Central memory CD8-positive, alpha-beta T cell (primary cell): ENCODE measurements around the gene TREX2.

Experiments
- ATAC-seq: fragments of 150-1000 bp; cut with Tn5 transposase; replicated peaks from 2 replicates; pipeline ENCODE4 v1.10.0; 2022; ENCODE audit warnings: mild to moderate bottlenecking, moderate FRiP score, moderate number of reproducible peaks; ENCODE audit not compliant: poor library complexity, severe bottlenecking; ENCODE audit errors: extremely low read depth
- DNase-seq, 2 donors: peaks; one replicate each; pipeline ENCODE4 v3.0.0; 2021; ENCODE audit warnings: low spot score in 2 of 2
- H3K27ac Mint-ChIP-seq: one replicate; pipeline ENCODE4 v1.8.0; 2022; ENCODE audit warnings: low read depth, mild to moderate bottlenecking, moderate library complexity, mixed read lengths
- H3K27me3 Mint-ChIP-seq: one replicate; pipeline ENCODE4 v1.8.0; 2022; ENCODE audit warnings: mixed read lengths
- H3K36me3 Mint-ChIP-seq: one replicate; pipeline ENCODE4 v1.8.0; 2022; ENCODE audit warnings: mild to moderate bottlenecking, moderate library complexity, mixed read lengths; ENCODE audit not compliant: insufficient read depth
- H3K4me1 Mint-ChIP-seq: one replicate; pipeline ENCODE4 v1.8.0; 2022; ENCODE audit warnings: mixed read lengths
- H3K4me3 Mint-ChIP-seq: one replicate; pipeline ENCODE4 v1.8.0; 2022; ENCODE audit warnings: mild to moderate bottlenecking, moderate library complexity, mixed read lengths
- H3K9me3 Mint-ChIP-seq: one replicate; pipeline ENCODE4 v1.8.0; 2022; ENCODE audit warnings: mixed read lengths

The TREX2 gene

DNA sequence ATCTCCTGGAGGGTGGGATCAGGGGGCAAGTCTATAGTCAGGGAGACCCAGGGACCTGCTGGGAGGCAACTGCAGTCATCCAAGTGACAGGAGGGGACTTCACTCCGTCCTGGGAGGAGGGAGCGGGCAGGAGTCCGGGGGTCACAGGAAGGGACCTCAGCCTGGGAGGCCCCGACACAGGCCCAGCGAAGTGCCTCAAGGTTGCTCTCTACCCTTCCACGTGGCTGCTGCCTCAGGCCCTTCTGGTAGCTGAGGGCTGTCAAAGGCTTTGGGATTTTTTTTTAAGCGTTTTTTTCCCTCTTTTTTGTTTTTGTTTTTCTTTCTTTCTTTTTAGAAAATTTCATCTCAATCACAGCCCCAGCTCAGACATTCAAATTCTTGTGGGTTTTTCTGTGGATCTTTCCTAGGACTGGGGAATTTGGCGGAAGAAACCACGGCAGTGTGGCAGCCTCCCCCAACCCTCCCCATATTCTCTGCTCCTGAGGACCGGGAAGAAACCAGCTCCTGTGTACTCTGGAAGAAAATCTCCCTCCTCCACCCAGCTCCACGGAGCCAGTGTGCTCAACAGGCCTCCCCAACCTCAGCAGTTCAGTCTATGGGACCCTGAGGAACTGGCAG lies 25.9 kb upstream of the TREX2 start:
- no peak for DNase-seq
- Mint-ChIP-seq H3K27me3 (no peaks in the 10 kb centered on the region), H3K4me3 (no peak overlapping the region), H3K9me3 (no peaks in the 10 kb centered on the region), H3K4me1 (peaks cover 5% of the 10 kb centered on the region), H3K27ac (no peak overlapping the region), H3K36me3 (peaks cover 2% of the 10 kb centered on the region)
- no peak for ATAC-seq

DNA sequence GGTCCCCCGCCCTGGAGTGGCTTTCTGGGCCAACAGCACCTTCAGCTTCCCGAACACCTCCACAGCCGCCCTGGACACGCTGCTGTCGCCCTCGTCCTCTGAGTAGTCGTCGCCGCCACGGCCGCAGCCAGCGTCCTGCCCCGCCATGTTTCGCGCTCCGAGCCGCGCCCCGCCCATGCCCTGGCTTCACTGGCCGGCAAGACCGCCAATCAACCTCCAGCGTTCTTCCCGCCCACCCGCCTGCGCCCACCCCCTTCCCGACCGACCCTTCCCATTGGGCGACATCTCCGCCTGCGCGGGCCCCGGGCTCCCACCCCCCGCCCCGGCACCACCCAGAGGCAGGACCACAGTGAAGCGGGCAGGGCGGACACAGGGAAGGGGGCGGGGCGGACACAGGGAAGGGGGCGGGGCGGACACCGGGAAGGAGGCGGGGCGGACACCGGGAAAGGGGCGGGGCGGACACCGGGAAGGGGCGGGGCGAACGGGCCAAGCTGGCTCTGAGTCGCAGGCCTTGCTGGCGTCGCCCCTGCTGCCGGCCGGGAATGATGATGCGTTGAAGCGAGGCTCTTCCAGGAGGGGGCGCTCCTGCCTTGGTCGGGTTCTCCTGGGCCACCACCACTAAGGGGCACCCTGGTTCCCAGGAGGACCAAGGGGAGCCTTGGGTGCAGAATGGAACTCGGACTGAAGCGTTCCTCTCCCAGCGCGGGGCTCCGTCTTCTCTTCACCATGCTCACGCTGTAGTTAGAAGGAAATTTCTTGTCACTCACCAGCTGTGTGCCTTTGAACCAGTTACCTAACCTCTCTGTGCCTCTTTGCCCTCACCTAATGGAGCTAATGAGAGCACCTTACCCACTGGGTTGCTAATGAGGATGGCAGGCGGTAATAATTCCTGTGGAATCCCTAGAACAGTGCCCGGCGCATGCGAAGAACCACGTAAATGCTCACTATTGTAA lies 24.8 kb upstream of the TREX2 start, which contains the start of gene HAUS7:
Gene HAUS7, minus strand, starts transcription at position 166 of the 953 bp plus-strand sequence. Its CDS starts 19 bp downstream, at position 147.
- Mint-ChIP-seq H3K4me1 (peaks cover 5% of the 10 kb centered on the region), H3K27ac (no peak within 1 kb of the TSS)

DNA sequence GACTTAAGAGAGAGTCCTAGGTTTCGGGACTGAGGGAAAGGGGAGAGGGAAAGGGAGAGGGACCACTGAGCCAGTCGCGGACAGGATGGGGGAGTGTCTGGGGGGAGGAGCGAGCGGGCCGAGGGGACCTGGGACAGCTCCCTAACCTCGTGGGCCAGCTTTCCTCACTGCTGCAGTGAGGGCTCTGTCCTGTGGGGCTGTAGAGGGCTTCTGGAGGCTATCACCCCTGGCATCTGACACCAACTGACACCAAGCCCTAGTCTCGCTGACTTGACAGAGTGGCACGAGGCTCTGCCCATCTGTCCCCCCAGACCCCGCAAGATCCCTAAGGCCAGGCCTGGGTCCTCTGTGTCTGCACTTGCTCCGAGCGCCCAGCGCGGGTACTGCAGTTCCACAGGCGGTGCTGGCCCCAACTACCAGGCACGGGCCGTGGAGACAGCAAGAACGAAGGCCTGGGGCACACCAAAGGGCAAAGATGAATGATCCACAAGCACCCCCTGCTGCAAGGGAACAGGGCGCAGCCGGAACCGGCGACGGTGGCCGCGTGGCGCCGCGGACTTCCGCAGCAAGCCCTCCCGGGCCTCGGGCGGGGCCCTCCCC lies 24.1 kb upstream of the TREX2 start:
- Mint-ChIP-seq H3K36me3 (peaks cover 4% of the 10 kb centered on the region), H3K9me3 (no peaks in the 10 kb centered on the region), H3K4me1 (peaks cover 5% of the 10 kb centered on the region), H3K4me3 (peak overlapping the region; percentile 72), H3K27ac (no peak overlapping the region), H3K27me3 (no peaks in the 10 kb centered on the region)
- peak; percentile 38 for ATAC-seq
- DNase-seq = peak in 1 of 2 donors; percentile 17

More for the DNA sequence above, 24.8 kb upstream of the TREX2 start, which contains the start of gene HAUS7:
- DNase-seq (peak; percentile 77 to 78), ATAC-seq (peak; percentile 88)
- no peaks in the 10 kb centered on the region for H3K27me3 Mint-ChIP-seq
- H3K4me3 Mint-ChIP-seq = peak within 1 kb of the TSS; percentile 72
- H3K36me3 Mint-ChIP-seq = peaks cover 2% of the 10 kb centered on the region
- no peaks in the 10 kb centered on the region for H3K9me3 Mint-ChIP-seq

DNA sequence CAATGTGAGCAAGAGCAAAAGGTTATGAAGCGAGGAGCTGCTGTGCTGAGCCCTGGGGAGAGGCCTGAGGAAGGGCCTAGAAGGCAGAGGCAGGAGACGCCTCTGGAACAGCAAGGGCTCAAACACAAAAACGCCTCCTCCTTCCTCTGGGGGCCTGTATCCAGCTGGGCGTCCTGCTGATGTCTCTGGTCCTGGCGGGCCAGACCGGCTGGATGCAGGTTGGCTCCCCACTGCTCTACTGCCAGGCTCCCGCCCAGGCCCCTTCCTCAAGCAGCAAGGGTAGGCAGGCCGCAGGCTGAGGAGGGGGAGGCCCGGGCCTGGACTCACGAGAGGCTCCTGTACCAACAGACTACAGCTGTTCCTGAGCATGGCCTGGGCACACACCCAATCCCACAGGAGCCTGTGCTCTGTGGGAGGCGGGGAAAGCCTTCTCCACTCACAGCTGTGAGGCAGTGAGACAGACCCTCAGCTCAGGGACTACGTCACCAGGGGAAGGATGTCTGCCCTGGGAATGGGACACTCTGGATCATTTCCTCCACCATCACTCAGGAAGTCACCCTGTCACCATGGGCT lies 22.2 kb upstream of the TREX2 start:
- Mint-ChIP-seq H3K27ac (no peak overlapping the region), H3K4me3 (no peak overlapping the region), H3K27me3 (no peaks in the 10 kb centered on the region)

DNA sequence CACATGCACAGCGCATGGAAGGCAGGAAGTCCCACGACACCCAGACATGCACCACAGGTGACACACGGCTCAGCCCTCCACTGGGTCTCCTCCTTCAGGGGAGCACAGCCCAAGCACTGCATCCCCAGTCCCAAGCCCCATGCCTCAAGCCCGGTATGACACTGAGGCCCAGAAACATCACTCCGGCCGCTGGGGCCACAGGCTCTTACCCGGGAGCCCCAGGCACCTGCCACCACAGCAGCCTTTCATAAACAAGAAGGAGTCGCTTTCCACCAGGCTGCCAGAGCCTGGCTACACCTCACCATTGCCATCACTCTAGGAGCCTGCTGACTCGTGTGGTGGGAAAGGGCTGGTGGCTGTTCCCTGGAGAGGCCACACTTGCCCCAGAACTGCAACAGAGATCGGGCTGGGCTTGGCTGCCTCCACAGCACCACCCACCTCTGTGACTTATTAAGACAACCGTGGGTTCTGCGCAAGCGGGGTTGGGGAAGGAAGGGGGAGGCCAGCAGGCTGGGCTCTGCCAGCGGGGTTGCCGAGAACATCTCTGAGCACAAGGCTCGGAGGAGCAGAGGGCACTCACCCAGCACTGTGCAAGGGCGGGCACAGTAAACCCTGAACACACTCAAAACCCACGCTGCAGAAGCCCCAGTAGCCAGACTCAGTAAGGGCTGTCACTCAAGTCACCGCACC lies 20.0 kb upstream of the TREX2 start:
- H3K27me3 Mint-ChIP-seq = no peaks in the 10 kb centered on the region
- no peak for DNase-seq
- ATAC-seq = no peak
- no peaks in the 10 kb centered on the region for H3K9me3 Mint-ChIP-seq
- H3K36me3 Mint-ChIP-seq = peaks cover 9% of the 10 kb centered on the region
- peaks cover 5% of the 10 kb centered on the region for H3K4me1 Mint-ChIP-seq
- H3K27ac Mint-ChIP-seq = no peak overlapping the region
- H3K4me3 Mint-ChIP-seq = no peak overlapping the region

More for the DNA sequence above, 22.2 kb upstream of the TREX2 start:
- Mint-ChIP-seq H3K9me3 (no peaks in the 10 kb centered on the region), H3K4me1 (peaks cover 5% of the 10 kb centered on the region), H3K36me3 (peaks cover 4% of the 10 kb centered on the region)
- no peak for DNase-seq
- ATAC-seq = no peak

DNA sequence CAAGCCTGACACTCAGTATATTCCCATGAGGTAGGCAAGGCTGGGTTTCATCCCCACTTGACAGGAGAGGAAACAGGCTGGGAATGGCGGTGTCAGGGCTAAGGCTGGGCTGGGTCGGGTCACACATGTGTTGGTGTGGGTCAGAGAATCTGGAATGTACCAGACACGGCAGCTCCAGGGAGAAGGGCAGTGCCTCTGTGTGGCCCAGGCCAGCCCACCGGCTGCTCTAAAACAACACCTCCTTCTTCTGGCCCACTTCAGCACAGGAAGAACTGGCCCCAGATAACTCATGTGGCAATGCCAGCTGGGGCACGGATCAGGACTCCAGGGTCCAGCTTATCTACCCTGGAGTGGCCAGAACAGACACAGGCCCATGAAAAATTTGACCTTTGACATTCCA lies 18.3 kb upstream of the TREX2 start:
- no peak for DNase-seq
- Mint-ChIP-seq H3K9me3 (no peaks in the 10 kb centered on the region), H3K27me3 (no peaks in the 10 kb centered on the region), H3K4me3 (no peak overlapping the region), H3K4me1 (peaks cover 5% of the 10 kb centered on the region), H3K27ac (no peak overlapping the region), H3K36me3 (peaks cover 9% of the 10 kb centered on the region)
- ATAC-seq = no peak

DNA sequence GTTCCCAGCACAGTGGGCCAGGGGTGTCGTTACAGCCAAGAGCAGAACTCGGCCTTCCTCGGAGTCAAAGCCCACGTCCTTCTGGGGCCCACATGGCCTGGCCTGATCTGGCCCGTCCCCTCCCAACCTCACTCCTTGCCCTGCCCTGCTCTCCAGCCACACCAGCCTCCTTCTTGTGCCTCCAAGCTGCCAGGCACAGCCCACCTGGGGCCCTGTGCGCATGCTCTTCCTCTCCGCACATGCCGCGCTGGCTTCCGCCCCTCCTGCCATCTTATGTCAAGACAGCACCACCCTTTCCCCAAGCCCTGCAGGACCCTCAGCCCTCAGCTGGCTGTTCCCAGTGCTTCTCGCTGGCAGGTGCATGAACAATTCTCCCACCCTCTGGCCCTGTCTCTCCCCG lies 17.7 kb upstream of the TREX2 start:
- Mint-ChIP-seq H3K36me3 (peaks cover 14% of the 10 kb centered on the region), H3K9me3 (no peaks in the 10 kb centered on the region), H3K27ac (no peak overlapping the region), H3K27me3 (no peaks in the 10 kb centered on the region), H3K4me1 (peaks cover 5% of the 10 kb centered on the region), H3K4me3 (no peak overlapping the region)
- DNase-seq (no peak), ATAC-seq (no peak)

DNA sequence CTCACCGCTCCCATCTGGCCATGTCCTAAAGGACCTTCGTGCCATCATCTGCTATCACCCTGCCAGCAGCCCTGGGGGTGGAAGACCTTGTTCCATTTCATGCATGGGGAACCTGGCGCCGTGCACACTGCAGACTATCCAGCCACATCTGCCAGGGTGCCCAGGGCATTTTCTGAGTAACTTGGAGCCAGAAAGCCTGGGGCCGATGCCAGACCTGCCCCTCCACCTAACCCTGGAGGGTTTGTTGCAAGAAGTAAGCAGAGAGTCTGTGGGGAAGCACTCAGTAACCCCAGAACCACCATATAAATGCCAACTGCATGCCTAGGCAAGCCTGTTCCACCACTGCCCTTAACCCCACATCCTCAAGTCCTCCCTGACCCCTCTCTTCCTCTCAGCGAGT lies 17.2 kb upstream of the TREX2 start:
- ATAC-seq (no peak), DNase-seq (no peak)
- peaks cover 5% of the 10 kb centered on the region for H3K4me1 Mint-ChIP-seq
- no peaks in the 10 kb centered on the region for H3K9me3 Mint-ChIP-seq
- no peak overlapping the region for H3K27ac Mint-ChIP-seq
- H3K27me3 Mint-ChIP-seq = no peaks in the 10 kb centered on the region
- H3K36me3 Mint-ChIP-seq = peaks cover 14% of the 10 kb centered on the region
- no peak overlapping the region for H3K4me3 Mint-ChIP-seq

DNA sequence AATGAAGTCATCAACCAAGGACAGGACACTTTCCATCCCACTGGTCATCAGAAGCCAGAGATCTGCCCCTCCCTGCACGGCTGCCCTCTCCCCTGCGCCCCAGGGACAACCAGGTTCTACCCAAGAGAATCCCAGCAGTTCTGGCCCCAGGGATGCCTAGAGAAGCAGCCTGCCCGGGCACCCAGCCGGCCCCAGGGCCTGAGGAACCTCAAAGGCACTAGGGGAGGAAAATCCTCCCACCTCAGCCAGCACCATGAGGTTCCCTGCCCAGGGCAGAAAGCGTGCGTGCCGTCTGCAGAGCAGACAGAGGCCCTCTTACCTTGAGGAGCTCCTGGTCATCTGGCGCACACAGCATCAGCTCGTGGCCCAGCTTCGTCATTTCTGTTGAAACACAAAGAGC lies 16.4 kb upstream of the TREX2 start:
- no peak overlapping the region for H3K27ac Mint-ChIP-seq
- peaks cover 15% of the 10 kb centered on the region for H3K36me3 Mint-ChIP-seq
- no peaks in the 10 kb centered on the region for H3K27me3 Mint-ChIP-seq
- H3K4me1 Mint-ChIP-seq = peaks cover under 1% of the 10 kb centered on the region
- no peak for ATAC-seq
- H3K4me3 Mint-ChIP-seq = no peak overlapping the region
- no peak for DNase-seq
- H3K9me3 Mint-ChIP-seq = no peaks in the 10 kb centered on the region

DNA sequence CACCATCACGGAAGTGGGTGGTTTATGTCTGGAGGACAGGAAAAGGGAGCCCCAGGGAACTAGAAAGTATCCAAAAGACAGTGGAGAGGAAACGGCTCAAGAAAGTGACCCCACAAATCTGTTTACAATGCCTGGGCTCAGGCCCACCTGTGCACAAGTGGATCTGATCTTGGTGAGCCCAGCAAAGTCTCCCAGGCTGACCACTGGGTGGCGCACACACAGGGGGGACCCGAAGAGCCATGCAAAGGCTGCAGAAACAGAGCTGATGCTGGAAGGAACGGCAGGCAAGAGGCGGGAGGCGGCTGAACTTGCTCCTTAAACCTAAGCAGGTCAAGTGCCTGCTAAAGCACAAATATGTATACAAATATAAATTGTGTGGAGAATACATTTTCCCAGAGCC lies 15.0 kb upstream of the TREX2 start:
- no peaks in the 10 kb centered on the region for H3K27me3 Mint-ChIP-seq
- DNase-seq = peak; percentile 13 to 19
- H3K4me3 Mint-ChIP-seq = no peak overlapping the region
- no peaks in the 10 kb centered on the region for H3K9me3 Mint-ChIP-seq
- no peak for ATAC-seq
- peaks cover 19% of the 10 kb centered on the region for H3K36me3 Mint-ChIP-seq
- no peak overlapping the region for H3K27ac Mint-ChIP-seq
- H3K4me1 Mint-ChIP-seq = no peaks in the 10 kb centered on the region

DNA sequence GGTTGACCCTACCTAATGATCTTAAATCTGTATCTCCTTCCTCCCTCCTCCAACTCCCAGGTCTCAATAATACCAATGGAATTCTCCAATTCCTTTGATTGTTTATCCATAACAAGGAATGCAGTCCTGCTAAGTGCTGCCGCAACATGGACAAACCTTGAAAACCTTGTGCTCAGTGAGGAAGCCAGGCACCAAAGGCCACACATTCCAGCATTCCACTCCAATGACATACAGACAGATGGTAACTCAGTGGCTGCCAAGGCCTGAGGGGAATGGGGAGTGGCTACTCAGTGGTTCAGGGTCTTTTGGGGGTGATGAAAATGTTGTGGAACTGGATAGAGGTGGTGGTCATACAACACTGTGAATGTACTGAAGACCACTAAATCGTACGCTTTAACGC lies 14.1 kb upstream of the TREX2 start:
- DNase-seq (no peak), ATAC-seq (no peak)
- no peak overlapping the region for H3K4me3 Mint-ChIP-seq
- peaks cover 18% of the 10 kb centered on the region for H3K36me3 Mint-ChIP-seq
- no peak overlapping the region for H3K27ac Mint-ChIP-seq
- no peaks in the 10 kb centered on the region for H3K4me1 Mint-ChIP-seq
- H3K9me3 Mint-ChIP-seq = no peaks in the 10 kb centered on the region
- H3K27me3 Mint-ChIP-seq = no peaks in the 10 kb centered on the region

DNA sequence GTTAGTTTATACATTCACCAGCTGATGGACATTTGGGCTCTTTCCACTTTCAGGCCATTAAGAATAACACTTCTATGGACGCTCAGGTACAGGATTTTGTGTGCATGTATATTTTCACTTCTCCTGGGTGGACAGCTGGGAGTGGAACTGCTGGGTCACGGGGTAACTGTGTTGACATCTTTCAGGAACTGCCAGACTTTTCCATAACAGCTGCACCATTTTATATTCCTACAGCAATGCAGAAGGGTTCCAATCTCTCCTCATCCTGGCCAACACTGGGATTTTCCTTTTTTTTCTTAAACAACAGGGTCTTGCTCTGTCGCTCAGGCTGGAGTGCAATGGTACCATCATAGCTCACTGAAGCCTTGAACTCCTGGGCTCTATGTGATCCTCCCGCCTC lies 12.6 kb upstream of the TREX2 start:
- Mint-ChIP-seq H3K9me3 (no peaks in the 10 kb centered on the region), H3K27me3 (no peaks in the 10 kb centered on the region), H3K4me1 (no peaks in the 10 kb centered on the region), H3K4me3 (no peak overlapping the region), H3K36me3 (peaks cover 18% of the 10 kb centered on the region), H3K27ac (no peak overlapping the region)
- DNase-seq = no peak
- ATAC-seq = no peak
